Fibroblast of skin of abdomen (primary cell): ENCODE data around the gene HMG20A.

Source experiments
- DNase-seq: peaks from one replicate; pipeline ENCODE4 v3.0.0-alpha.2; 2013

Gene HMG20A

GRCh38 chr15:77525400-77525811 lies 104.7 kb downstream of the HMG20A start:
- no peak for DNase-seq

GRCh38 chr15:77525907-77526594 lies 105.4 kb downstream of the HMG20A start:
- no peak for DNase-seq

- DNase-seq: no peak
These were observed 106.0 kb downstream of the HMG20A start for GRCh38 chr15:77526595-77527163.

- peak; percentile 59 for DNase-seq
These were observed 106.6 kb downstream of the HMG20A start for GRCh38 chr15:77527164-77527778.

GRCh38 chr15:77527831-77528231 lies 107.1 kb downstream of the HMG20A start:
- no peak for DNase-seq

- DNase-seq: no peak
These were observed 107.7 kb downstream of the HMG20A start for GRCh38 chr15:77528290-77528967.

- DNase-seq: no peak
These were observed 108.3 kb downstream of the HMG20A start for GRCh38 chr15:77528968-77529319.

- no peak for DNase-seq
These were observed 108.9 kb downstream of the HMG20A start for GRCh38 chr15:77529394-77530159.

GRCh38 chr15:77530576-77530975 lies 109.9 kb downstream of the HMG20A start:
- DNase-seq: peak; percentile 36

GRCh38 chr15:77531191-77532000 lies 110.7 kb downstream of the HMG20A start:
- DNase-seq: no peak

GRCh38 chr15:77532067-77532710 lies 111.5 kb downstream of the HMG20A start:
- no peak for DNase-seq

- DNase-seq: no peak
These were observed 112.2 kb downstream of the HMG20A start for GRCh38 chr15:77532846-77533245.

- DNase-seq: peak; percentile 28
These were observed 113.1 kb downstream of the HMG20A start for GRCh38 chr15:77533578-77534430.
